GM18517 (cell line): ENCODE data around the gene CAMSAP2.

Experiments
- ATAC-seq: cut with Tn5 transposase; IDR thresholded peaks from one replicate; pipeline ENCODE4 v1.9.1; 2021; ENCODE audit warnings: mild to moderate bottlenecking, moderate library complexity; ENCODE audit not compliant: unreplicated experiment

CAMSAP2 gene

GRCh38 chr1:200838676-200839445 is 100.2 kb downstream of the CAMSAP2 start:
- ATAC-seq = no peak

GRCh38 chr1:200845360-200845759 is 106.7 kb downstream of the CAMSAP2 start:
- no peak for ATAC-seq

- no peak for ATAC-seq
Measured at GRCh38 chr1:200846398-200846797, 107.7 kb downstream of the CAMSAP2 start.

GRCh38 chr1:200849430-200849829 is 110.7 kb downstream of the CAMSAP2 start:
- no peak for ATAC-seq

GRCh38 chr1:200850554-200850953 is 111.9 kb downstream of the CAMSAP2 start:
- ATAC-seq = no peak

GRCh38 chr1:200856716-200857357 is 118.1 kb downstream of the CAMSAP2 start:
- ATAC-seq = no peak

GRCh38 chr1:200857804-200858203 is 119.1 kb downstream of the CAMSAP2 start:
- ATAC-seq = no peak

GRCh38 chr1:200861937-200862647 is 123.4 kb downstream of the CAMSAP2 start:
- peak; percentile 33 for ATAC-seq

- ATAC-seq = no peak
Measured at GRCh38 chr1:200862713-200863415, 124.2 kb downstream of the CAMSAP2 start.

GRCh38 chr1:200866116-200866515 is 127.4 kb downstream of the CAMSAP2 start:
- ATAC-seq = no peak

- peak; percentile 83 for ATAC-seq
Measured at GRCh38 chr1:200866521-200866920, 127.8 kb downstream of the CAMSAP2 start.

- peak; percentile 4 for ATAC-seq
Measured at GRCh38 chr1:200867018-200867811, 128.5 kb downstream of the CAMSAP2 start.

GRCh38 chr1:200869376-200869752 is 130.7 kb downstream of the CAMSAP2 start:
- no peak for ATAC-seq

GRCh38 chr1:200869753-200870391 is 131.2 kb downstream of the CAMSAP2 start:
- ATAC-seq = peak; percentile 37

GRCh38 chr1:200872446-200873115 is 133.9 kb downstream of the CAMSAP2 start, which contains the start of gene GPR25:
Gene GPR25, plus strand, starts transcription at chr1:200872981. Its CDS starts 57 bp downstream, at chr1:200873038.
- no peak for ATAC-seq

GRCh38 chr1:200873116-200873670 is 134.5 kb downstream of the CAMSAP2 start:
- no peak for ATAC-seq

- ATAC-seq = no peak
Measured at GRCh38 chr1:200873671-200874397, 135.1 kb downstream of the CAMSAP2 start.

GRCh38 chr1:200874694-200875093 is 136.0 kb downstream of the CAMSAP2 start:
- no peak for ATAC-seq
